Measurements from ENCODE around the gene P2RY14. TPM values are rescaled to one million over a fixed set of nuclear protein-coding genes. Genes with fewer than 3 reads are reported as not detected.

The P2RY14 gene
- total RNA-seq, 1 donor from 2014 or later: not detected

DNA sequence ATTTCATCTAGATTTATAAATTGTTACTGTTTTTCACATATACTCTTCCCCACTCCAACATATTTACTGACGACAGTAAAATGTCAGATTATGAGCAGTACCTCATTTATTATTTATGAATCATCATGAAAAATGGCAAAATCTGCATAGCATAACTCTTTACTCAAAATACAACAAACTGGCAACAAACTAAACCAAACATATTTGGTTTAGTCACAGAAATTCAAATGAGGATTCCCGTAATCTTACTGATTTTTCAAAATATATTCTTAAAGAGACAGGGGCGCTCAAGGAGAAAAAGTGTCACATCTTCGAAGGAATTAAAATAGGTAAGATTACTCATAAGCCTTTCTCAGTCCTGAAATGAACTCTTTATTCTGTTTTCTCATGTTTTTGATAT is 41.3 kb upstream of the P2RY14 start:
- DNase-seq: no peak
- Mint-ChIP-seq H3K27me3 (ENCODE audit: unreplicated experiment) (peaks cover 2% of the 10 kb centered on the region), H3K9me3 (ENCODE audit: unreplicated experiment) (peaks cover 1% of the 10 kb centered on the region), H3K27ac (ENCODE audit: unreplicated experiment) (no peak overlapping the region), H3K36me3 (ENCODE audit: unreplicated experiment) (no peaks in the 10 kb centered on the region), H3K4me3 (ENCODE audit: unreplicated experiment) (no peak overlapping the region), H3K4me1 (ENCODE audit: low read depth, unreplicated experiment) (no peaks in the 10 kb centered on the region)
- TF ChIP-seq, protein P1, sequence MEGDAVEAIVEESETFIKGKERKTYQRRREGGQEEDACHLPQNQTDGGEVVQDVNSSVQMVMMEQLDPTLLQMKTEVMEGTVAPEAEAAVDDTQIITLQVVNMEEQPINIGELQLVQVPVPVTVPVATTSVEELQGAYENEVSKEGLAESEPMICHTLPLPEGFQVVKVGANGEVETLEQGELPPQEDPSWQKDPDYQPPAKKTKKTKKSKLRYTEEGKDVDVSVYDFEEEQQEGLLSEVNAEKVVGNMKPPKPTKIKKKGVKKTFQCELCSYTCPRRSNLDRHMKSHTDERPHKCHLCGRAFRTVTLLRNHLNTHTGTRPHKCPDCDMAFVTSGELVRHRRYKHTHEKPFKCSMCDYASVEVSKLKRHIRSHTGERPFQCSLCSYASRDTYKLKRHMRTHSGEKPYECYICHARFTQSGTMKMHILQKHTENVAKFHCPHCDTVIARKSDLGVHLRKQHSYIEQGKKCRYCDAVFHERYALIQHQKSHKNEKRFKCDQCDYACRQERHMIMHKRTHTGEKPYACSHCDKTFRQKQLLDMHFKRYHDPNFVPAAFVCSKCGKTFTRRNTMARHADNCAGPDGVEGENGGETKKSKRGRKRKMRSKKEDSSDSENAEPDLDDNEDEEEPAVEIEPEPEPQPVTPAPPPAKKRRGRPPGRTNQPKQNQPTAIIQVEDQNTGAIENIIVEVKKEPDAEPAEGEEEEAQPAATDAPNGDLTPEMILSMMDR (IDR thresholded peaks at IDR 0.05; ENCODE audit: partially characterized antibody, unreplicated experiment): no peak

DNA sequence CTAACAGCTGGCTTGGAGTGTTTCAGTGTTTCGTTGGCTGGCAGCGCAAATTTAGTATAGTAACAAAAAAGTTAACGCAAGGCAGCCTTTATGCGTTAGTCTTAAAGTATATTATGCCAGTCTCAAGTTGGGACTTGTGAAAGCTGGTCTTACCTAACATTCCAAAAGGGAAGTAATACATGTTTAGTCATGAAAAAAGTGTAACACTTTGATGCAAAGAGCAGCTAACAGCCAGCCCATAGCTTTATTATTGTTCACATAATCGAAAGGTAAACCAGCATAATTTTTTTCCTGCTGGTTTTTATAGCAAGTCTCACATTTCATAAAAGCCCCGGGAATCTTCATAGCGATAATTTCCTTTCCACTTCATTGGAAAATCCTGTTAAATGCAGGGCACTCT is 40.6 kb upstream of the P2RY14 start:
- no peaks in the 10 kb centered on the region for H3K4me1 Mint-ChIP-seq (ENCODE audit: low read depth, unreplicated experiment)
- H3K4me3 Mint-ChIP-seq (ENCODE audit: unreplicated experiment): no peak overlapping the region
- no peak overlapping the region for H3K27ac Mint-ChIP-seq (ENCODE audit: unreplicated experiment)
- no peaks in the 10 kb centered on the region for H3K36me3 Mint-ChIP-seq (ENCODE audit: unreplicated experiment)
- no peak for DNase-seq
- H3K9me3 Mint-ChIP-seq (ENCODE audit: unreplicated experiment): peaks cover 1% of the 10 kb centered on the region
- peaks cover 2% of the 10 kb centered on the region for H3K27me3 Mint-ChIP-seq (ENCODE audit: unreplicated experiment)
- TF ChIP-seq, protein P1 (IDR thresholded peaks at IDR 0.05; ENCODE audit: partially characterized antibody, unreplicated experiment): no peak

- Mint-ChIP-seq H3K4me3 (ENCODE audit: unreplicated experiment) (no peak overlapping the region), H3K27ac (ENCODE audit: unreplicated experiment) (no peak overlapping the region), H3K4me1 (ENCODE audit: low read depth, unreplicated experiment) (no peaks in the 10 kb centered on the region), H3K9me3 (ENCODE audit: unreplicated experiment) (peaks cover under 1% of the 10 kb centered on the region), H3K36me3 (ENCODE audit: unreplicated experiment) (no peaks in the 10 kb centered on the region), H3K27me3 (ENCODE audit: unreplicated experiment) (peaks cover 2% of the 10 kb centered on the region)
- TF ChIP-seq, protein P1 (IDR thresholded peaks at IDR 0.05; ENCODE audit: partially characterized antibody, unreplicated experiment): no peak
- no peak for DNase-seq
Observed at GRCh38 chr3:151318313-151318712, 40.0 kb upstream of the P2RY14 start.

DNA sequence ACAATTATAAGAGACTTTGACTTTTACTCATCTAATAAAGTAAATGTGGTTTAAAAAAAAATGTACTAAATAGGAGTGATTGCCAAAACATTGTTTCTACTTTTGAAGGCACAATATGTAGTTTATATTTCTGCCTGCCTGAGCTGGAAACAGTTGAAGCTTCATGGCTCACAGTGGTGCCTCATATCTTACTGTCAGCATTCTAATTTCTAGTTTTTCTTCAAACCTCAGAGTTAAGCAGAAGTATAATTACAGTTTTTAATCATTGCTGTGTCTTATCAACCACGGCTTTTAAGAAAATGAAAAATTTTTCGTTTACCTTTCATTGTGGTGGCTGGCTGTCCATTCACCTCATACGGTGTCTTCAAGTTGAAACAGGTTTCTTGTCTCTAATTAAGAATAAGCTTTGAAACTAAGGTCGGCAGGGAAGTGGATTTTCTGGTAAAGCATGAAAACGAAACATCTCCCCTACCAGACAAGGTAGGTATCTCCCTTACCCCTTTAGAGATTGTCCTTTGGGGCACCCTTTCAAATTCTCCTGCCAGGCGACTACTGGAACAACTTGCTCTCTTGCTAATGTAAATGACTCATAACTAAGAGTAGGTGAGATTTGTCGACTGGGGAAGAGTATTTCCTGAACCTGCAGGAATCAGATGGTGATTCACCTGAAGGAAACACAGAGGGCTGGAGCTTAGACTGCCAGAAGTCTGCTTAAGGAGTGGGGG is 38.1 kb upstream of the P2RY14 start, which contains the start of gene GPR87:
Gene GPR87, minus strand, starts transcription at position 554 of the 725 bp plus-strand sequence. CDS start 16,720 bp downstream, outside the sequence.
- no peak within 1 kb of the TSS for H3K27ac Mint-ChIP-seq (ENCODE audit: unreplicated experiment)
- no peaks in the 10 kb centered on the region for H3K36me3 Mint-ChIP-seq (ENCODE audit: unreplicated experiment)
- TF ChIP-seq, protein P1 (IDR thresholded peaks at IDR 0.05; ENCODE audit: partially characterized antibody, unreplicated experiment): no peak

GRCh38 chr3:151315846-151316245 is 37.5 kb upstream of the P2RY14 start:
- no peak for DNase-seq
- Mint-ChIP-seq H3K27me3 (ENCODE audit: unreplicated experiment) (peaks cover 2% of the 10 kb centered on the region), H3K4me3 (ENCODE audit: unreplicated experiment) (no peak overlapping the region), H3K27ac (ENCODE audit: unreplicated experiment) (no peak overlapping the region), H3K4me1 (ENCODE audit: low read depth, unreplicated experiment) (peaks cover 1% of the 10 kb centered on the region), H3K36me3 (ENCODE audit: unreplicated experiment) (no peaks in the 10 kb centered on the region), H3K9me3 (ENCODE audit: unreplicated experiment) (no peaks in the 10 kb centered on the region)
- TF ChIP-seq, protein P1 (IDR thresholded peaks at IDR 0.05; ENCODE audit: partially characterized antibody, unreplicated experiment): no peak

More for the DNA sequence above, 38.1 kb upstream of the P2RY14 start, which contains the start of gene GPR87:
- H3K9me3 Mint-ChIP-seq (ENCODE audit: unreplicated experiment): no peaks in the 10 kb centered on the region
- peaks cover 1% of the 10 kb centered on the region for H3K4me1 Mint-ChIP-seq (ENCODE audit: low read depth, unreplicated experiment)
- H3K4me3 Mint-ChIP-seq (ENCODE audit: unreplicated experiment): no peak within 1 kb of the TSS
- peaks cover 2% of the 10 kb centered on the region for H3K27me3 Mint-ChIP-seq (ENCODE audit: unreplicated experiment)
- DNase-seq: no peak

Measured in glutamatergic neuron (in vitro differentiated cells).